ENCODE results near the gene ATP23.

Gene ATP23

GRCh38 chr12:57909056-57909455 is 32.3 kb upstream of the ATP23 start:
- no peak overlapping the region for H3K4me3 ChIP-seq (ENCODE audit: low read length)
- no peak for DNase-seq (ENCODE audit: low read depth)
- no peak for TF ChIP-seq CTCF (IDR thresholded peaks at IDR 0.05; ENCODE audit: insufficient read depth, low read depth, low read length, missing control alignments)

- no peak for TF ChIP-seq CTCF (IDR thresholded peaks at IDR 0.05; ENCODE audit: insufficient read depth, low read depth, low read length, missing control alignments)
- DNase-seq (ENCODE audit: low read depth) = no peak
- H3K4me3 ChIP-seq (ENCODE audit: low read length) = no peak overlapping the region
Measured at GRCh38 chr12:57909611-57910010, 31.8 kb upstream of the ATP23 start.

GRCh38 chr12:57918147-57918546 is 23.2 kb upstream of the ATP23 start:
- TF ChIP-seq CTCF (IDR thresholded peaks at IDR 0.05; ENCODE audit: insufficient read depth, low read depth, low read length, missing control alignments) = no peak
- DNase-seq (ENCODE audit: low read depth) = no peak

GRCh38 chr12:57927086-57927485 is 14.3 kb upstream of the ATP23 start:
- no peak for TF ChIP-seq CTCF (IDR thresholded peaks at IDR 0.05; ENCODE audit: insufficient read depth, low read depth, low read length, missing control alignments)
- H3K4me3 ChIP-seq (ENCODE audit: low read length) = no peak overlapping the region
- no peak for DNase-seq (ENCODE audit: low read depth)

More at GRCh38 chr12:57918147-57918546, 23.2 kb upstream of the ATP23 start:
- no peak overlapping the region for H3K4me3 ChIP-seq (ENCODE audit: low read length)

GRCh38 chr12:57929092-57929830 is 12.1 kb upstream of the ATP23 start:
- no peak for DNase-seq (ENCODE audit: low read depth)
- no peak for TF ChIP-seq CTCF (IDR thresholded peaks at IDR 0.05; ENCODE audit: insufficient read depth, low read depth, low read length, missing control alignments)
- H3K4me3 ChIP-seq (ENCODE audit: low read length) = no peak overlapping the region

GRCh38 chr12:57934819-57935218 is 6.5 kb upstream of the ATP23 start:
- no peak for TF ChIP-seq CTCF (IDR thresholded peaks at IDR 0.05; ENCODE audit: insufficient read depth, low read depth, low read length, missing control alignments)
- H3K4me3 ChIP-seq (ENCODE audit: low read length) = no peak overlapping the region
- no peak for DNase-seq (ENCODE audit: low read depth)

GRCh38 chr12:57935331-57935730 is 6.0 kb upstream of the ATP23 start:
- no peak for DNase-seq (ENCODE audit: low read depth)
- peak overlapping the region; percentile 67 for H3K4me3 ChIP-seq (ENCODE audit: low read length)
- no peak for TF ChIP-seq CTCF (IDR thresholded peaks at IDR 0.05; ENCODE audit: insufficient read depth, low read depth, low read length, missing control alignments)

Data from epithelial cell of esophagus (primary cell).